OCI-LY1 (cell line): ENCODE data around the gene CRISPLD2.

Experiments used
- H2AFZ ChIP-seq: fragments of 200-600 bp; sonication (generic), shearing (Covaris generic); 2 replicates; pipeline ENCODE4 v1.6.0; 2014; ENCODE audit warnings: antibody characterized with exemption, mild to moderate bottlenecking, low read length
- H3F3A ChIP-seq: fragments of 200-600 bp; sonication (generic), shearing (Covaris generic); 2 replicates; pipeline ENCODE4 v1.6.0; 2014; ENCODE audit warnings: mild to moderate bottlenecking, antibody characterized with exemption, low read length, moderate library complexity; ENCODE audit not compliant: insufficient read depth
- H3K27ac ChIP-seq: fragments of 200-600 bp; sonication (generic); 2 replicates; pipeline ENCODE4 v1.5.1; 2014; ENCODE audit warnings: low read length, mixed run types, mild to moderate bottlenecking, low read depth; ENCODE audit not compliant: poor library complexity, severe bottlenecking
- H3K27me3 ChIP-seq: fragments of 200-600 bp; sonication (generic); 2 replicates; pipeline ENCODE4 v1.6.0; 2014; ENCODE audit warnings: antibody characterized with exemption, mild to moderate bottlenecking, low read length, moderate library complexity; ENCODE audit not compliant: insufficient read depth
- H3K36me3 ChIP-seq: fragments of 200-600 bp; sonication (generic); 2 replicates; pipeline ENCODE4 v1.6.1; 2014; ENCODE audit warnings: mild to moderate bottlenecking, antibody characterized with exemption, low read length, moderate library complexity, mixed read lengths; ENCODE audit not compliant: insufficient read depth
- H3K4me1 ChIP-seq: fragments of 200-600 bp; sonication (generic); 2 replicates; pipeline ENCODE4 v1.5.1; 2014; ENCODE audit warnings: mild to moderate bottlenecking, low read length, moderate library complexity; ENCODE audit not compliant: insufficient read depth, severe bottlenecking
- H3K4me2 ChIP-seq: fragments of 200-600 bp; sonication (generic), shearing (Covaris generic); 2 replicates; pipeline ENCODE4 v1.6.1; 2014; ENCODE audit warnings: low read length
- H3K4me3 ChIP-seq: fragments of 200-600 bp; sonication (generic); 2 replicates; pipeline ENCODE4 v1.5.1; 2014; ENCODE audit warnings: low read length, low read depth, mild to moderate bottlenecking, mixed read lengths; ENCODE audit not compliant: poor library complexity, severe bottlenecking
- H3K79me2 ChIP-seq: fragments of 200-600 bp; shearing (Covaris generic); 2 replicates; pipeline ENCODE4 v1.6.1; 2016; ENCODE audit warnings: mixed run types, low read length, mixed read lengths; ENCODE audit not compliant: insufficient read depth
- H3K9ac ChIP-seq: fragments of 200-600 bp; sonication (generic), shearing (Covaris generic); 2 replicates; pipeline ENCODE4 v1.6.1; 2014; ENCODE audit warnings: mild to moderate bottlenecking, low read length, mixed read lengths
- H3K9me2 ChIP-seq: fragments of 200-600 bp; sonication (generic), shearing (Covaris generic); 2 replicates; pipeline ENCODE4 v1.6.1; 2014; ENCODE audit warnings: low read depth, mild to moderate bottlenecking, low read length, mixed read lengths
- H3K9me3 ChIP-seq: fragments of 200-600 bp; shearing (Covaris generic); 2 replicates; pipeline ENCODE4 v1.6.1; 2014; ENCODE audit warnings: low read length, mixed read lengths
- H4K20me1 ChIP-seq: fragments of 200-600 bp; sonication (generic), shearing (Covaris generic); 2 replicates; pipeline ENCODE4 v1.6.0; 2016; ENCODE audit warnings: mild to moderate bottlenecking, low read length; ENCODE audit not compliant: insufficient read depth
- CTCF ChIP-seq: fragments of 200-600 bp; sonication (generic), shearing (Covaris generic); IDR thresholded peaks from 2 replicates; pipeline ENCODE4 v1.5.1; 2017; ENCODE audit warnings: mild to moderate bottlenecking, antibody characterized with exemption, low read length, moderate library complexity, mixed read lengths
- EZH2 ChIP-seq: fragments of 200-600 bp; sonication (generic), shearing (Covaris generic); IDR thresholded peaks from 2 replicates; pipeline ENCODE4 v1.8.0; 2017; ENCODE audit warnings: borderline replicate concordance, mixed run types, mild to moderate bottlenecking, antibody characterized with exemption, low read length, moderate library complexity, mixed read lengths

The CRISPLD2 gene

GRCh38 chr16:84957192-84957591, 137.4 kb downstream of the CRISPLD2 start:
- no peaks in the 10 kb centered on the region for H3K9me3 ChIP-seq
- no peaks in the 10 kb centered on the region for H3K9me2 ChIP-seq
- H3K27me3 ChIP-seq = peaks cover 6% of the 10 kb centered on the region; the same call in 1 of the 2 replicates
- H3K27ac ChIP-seq = no peak overlapping the region
- TF ChIP-seq EZH2 (no peak), CTCF (no peak)
- no peak overlapping the region for H2AFZ ChIP-seq
- H3K4me3 ChIP-seq = no peak overlapping the region
- H4K20me1 ChIP-seq = no peaks in the 10 kb centered on the region
- H3K9ac ChIP-seq = no peak overlapping the region
- H3K79me2 ChIP-seq = no peaks in the 10 kb centered on the region
- H3K4me1 ChIP-seq = no peaks in the 10 kb centered on the region
- H3K4me2 ChIP-seq = no peak overlapping the region
- H3K36me3 ChIP-seq = no peaks in the 10 kb centered on the region
- no peaks in the 10 kb centered on the region for H3F3A ChIP-seq

- no peak overlapping the region for H3K27ac ChIP-seq
- H4K20me1 ChIP-seq = no peaks in the 10 kb centered on the region
- no peak for TF ChIP-seq EZH2
- no peak for TF ChIP-seq CTCF
- no peaks in the 10 kb centered on the region for H3K9me3 ChIP-seq
- no peak overlapping the region for H3K4me3 ChIP-seq
- no peak overlapping the region for H3K9ac ChIP-seq
- peaks cover 6% of the 10 kb centered on the region; the same call in 1 of the 2 replicates for H3K27me3 ChIP-seq
- H3K4me2 ChIP-seq = no peak overlapping the region
- H3F3A ChIP-seq = no peaks in the 10 kb centered on the region
- H3K79me2 ChIP-seq = no peaks in the 10 kb centered on the region
- no peaks in the 10 kb centered on the region for H3K9me2 ChIP-seq
- no peak overlapping the region for H2AFZ ChIP-seq
- H3K36me3 ChIP-seq = no peaks in the 10 kb centered on the region
- no peaks in the 10 kb centered on the region for H3K4me1 ChIP-seq
Measured at GRCh38 chr16:84957792-84958191, 138.0 kb downstream of the CRISPLD2 start.
